HEK293T (cell line): ENCODE measurements around the gene NPFFR1.

ENCODE experiments used
- ARNT ChIP-seq: fragments of 450-650 bp; IDR thresholded peaks from 2 replicates; pipeline ENCODE4 v1.6.1; 2017; ENCODE audit warnings: mild to moderate bottlenecking
- BHLHE40 ChIP-seq: fragments of 450-650 bp; IDR thresholded peaks from 2 replicates; pipeline ENCODE4 v1.6.1; 2016; ENCODE audit warnings: mild to moderate bottlenecking, moderate library complexity, borderline replicate concordance
- FOXA1 ChIP-seq: fragments of 450-650 bp; IDR thresholded peaks from 2 replicates; pipeline ENCODE4 v1.6.1; 2016; ENCODE audit warnings: mild to moderate bottlenecking
- FOXK2 ChIP-seq: fragments of 450-650 bp; IDR thresholded peaks from 2 replicates; pipeline ENCODE4 v1.6.1; 2016; ENCODE audit warnings: mild to moderate bottlenecking
- HDGF ChIP-seq: fragments of 450-650 bp; IDR thresholded peaks from 2 replicates; pipeline ENCODE4 v1.6.1; 2017; ENCODE audit warnings: antibody characterized with exemption, borderline replicate concordance
- L3MBTL2 ChIP-seq: fragments of 450-650 bp; conservative IDR thresholded peaks from 2 replicates; pipeline ENCODE4 v1.6.1; 2016; ENCODE audit warnings: mild to moderate bottlenecking
- NFRKB ChIP-seq: fragments of 450-650 bp; IDR thresholded peaks from 2 replicates; pipeline ENCODE4 v1.6.1; 2016; ENCODE audit warnings: mild to moderate bottlenecking, moderate library complexity
- PKNOX1 ChIP-seq: fragments of 450-650 bp; IDR thresholded peaks from 2 replicates; pipeline ENCODE4 v1.6.1; 2016
- SUZ12 ChIP-seq: fragments of 450-650 bp; IDR thresholded peaks from 2 replicates; pipeline ENCODE4 v1.6.1; 2016; ENCODE audit warnings: mild to moderate bottlenecking
- TARDBP ChIP-seq: fragments of 450-650 bp; IDR thresholded peaks from 2 replicates; pipeline ENCODE4 v1.6.1; 2016

DNA sequence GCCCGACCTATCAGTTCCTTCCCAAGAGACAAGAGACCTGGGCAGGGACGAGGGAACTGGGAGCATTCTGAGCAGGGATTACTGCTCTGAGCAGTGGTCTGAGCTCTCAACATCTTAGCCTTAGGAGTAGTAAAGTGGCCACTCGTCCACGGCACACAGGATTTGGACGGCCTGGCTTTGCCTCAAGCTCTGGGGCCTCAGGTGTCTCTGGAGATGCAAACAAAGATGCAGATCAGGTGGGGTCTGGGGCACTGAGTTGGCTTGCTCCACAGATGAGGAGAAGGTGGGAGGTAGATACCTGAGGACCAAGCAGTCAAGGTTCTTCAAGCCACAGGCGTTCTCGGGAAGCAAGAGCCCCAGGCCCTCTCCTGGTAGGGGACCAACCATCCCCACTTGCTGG, 16.1 kb upstream of the NPFFR1 start:
- TF ChIP-seq HDGF, result no peak
- TF ChIP-seq FOXA1, result no peak
- TF ChIP-seq SUZ12, result no peak
- TF ChIP-seq NFRKB, result no peak
- no peak for TF ChIP-seq ARNT
- no peak for TF ChIP-seq PKNOX1
- no peak for TF ChIP-seq FOXK2
- no peak for TF ChIP-seq L3MBTL2
- TF ChIP-seq BHLHE40, result no peak
- TF ChIP-seq TARDBP, result no peak
